ENCODE results near the gene LRRC75A.

DNA sequence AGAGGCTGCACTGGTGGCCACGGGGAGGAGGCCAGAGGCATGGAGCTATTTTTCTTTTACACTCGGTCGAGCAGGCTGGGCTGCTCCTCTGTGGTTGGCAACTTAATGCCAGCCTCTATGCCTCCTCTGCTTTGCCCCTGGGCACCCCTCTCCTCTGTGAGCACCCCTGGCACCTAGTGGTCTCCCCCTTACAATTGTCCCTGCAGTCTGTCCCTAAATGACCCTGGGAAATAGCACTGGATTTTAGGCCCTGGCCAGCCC, 27.0 kb downstream of the LRRC75A start:
- TF ChIP-seq, protein P1, sequence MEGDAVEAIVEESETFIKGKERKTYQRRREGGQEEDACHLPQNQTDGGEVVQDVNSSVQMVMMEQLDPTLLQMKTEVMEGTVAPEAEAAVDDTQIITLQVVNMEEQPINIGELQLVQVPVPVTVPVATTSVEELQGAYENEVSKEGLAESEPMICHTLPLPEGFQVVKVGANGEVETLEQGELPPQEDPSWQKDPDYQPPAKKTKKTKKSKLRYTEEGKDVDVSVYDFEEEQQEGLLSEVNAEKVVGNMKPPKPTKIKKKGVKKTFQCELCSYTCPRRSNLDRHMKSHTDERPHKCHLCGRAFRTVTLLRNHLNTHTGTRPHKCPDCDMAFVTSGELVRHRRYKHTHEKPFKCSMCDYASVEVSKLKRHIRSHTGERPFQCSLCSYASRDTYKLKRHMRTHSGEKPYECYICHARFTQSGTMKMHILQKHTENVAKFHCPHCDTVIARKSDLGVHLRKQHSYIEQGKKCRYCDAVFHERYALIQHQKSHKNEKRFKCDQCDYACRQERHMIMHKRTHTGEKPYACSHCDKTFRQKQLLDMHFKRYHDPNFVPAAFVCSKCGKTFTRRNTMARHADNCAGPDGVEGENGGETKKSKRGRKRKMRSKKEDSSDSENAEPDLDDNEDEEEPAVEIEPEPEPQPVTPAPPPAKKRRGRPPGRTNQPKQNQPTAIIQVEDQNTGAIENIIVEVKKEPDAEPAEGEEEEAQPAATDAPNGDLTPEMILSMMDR (IDR thresholded peaks at IDR 0.05) = no peak
- TF ChIP-seq POLR2A (IDR thresholded peaks at IDR 0.05) = no peak
